ENCODE measurements around the gene BTBD16. TPM values are rescaled to one million over a fixed set of nuclear protein-coding genes. Genes with fewer than 3 reads are reported as not detected.

Gene BTBD16
- total RNA-seq, result not detected

- CTCF ChIA-PET, result interaction anchor here (0.6 kb wide), 2 partner anchors 7 to 472 kb away, joined by 3 to 4 read pairs; no protein-coding TSS in a partner anchor
- POLR2A ChIA-PET, result no interaction called here
- no peak within 1 kb of the TSS for H3K27ac Mint-ChIP-seq
Measured at GRCh38 chr10:122271076-122271475, at the start of gene BTBD16. BTBD16 (plus strand) TSS chr10:122271296; CDS start chr10:122275082, 3,786 bp downstream.

GRCh38 chr10:122221958-122222357 lies 49.1 kb upstream of the BTBD16 start:
- no peak for DNase-seq
- peaks cover 1% of the 10 kb centered on the region for H3K27me3 Mint-ChIP-seq
- H3K4me3 Mint-ChIP-seq, result no peak overlapping the region
- ChIA-PET POLR2A (no interaction called here), CTCF (no interaction called here)
- H3K4me1 Mint-ChIP-seq, result no peaks in the 10 kb centered on the region
- H3K27ac Mint-ChIP-seq, result no peak overlapping the region
- no peaks in the 10 kb centered on the region for H3K9me3 Mint-ChIP-seq
- H3K36me3 Mint-ChIP-seq (ENCODE audit: low read depth), result no peaks in the 10 kb centered on the region

More at GRCh38 chr10:122271076-122271475, at the start of gene BTBD16:
- no peak for DNase-seq
- H3K27me3 Mint-ChIP-seq, result peaks cover 2% of the 10 kb centered on the region
- no peaks in the 10 kb centered on the region for H3K9me3 Mint-ChIP-seq
- H3K36me3 Mint-ChIP-seq (ENCODE audit: low read depth), result no peaks in the 10 kb centered on the region
- no peak within 1 kb of the TSS for H3K4me3 Mint-ChIP-seq
- no peaks in the 10 kb centered on the region for H3K4me1 Mint-ChIP-seq

GRCh38 chr10:122222638-122223037 lies 48.5 kb upstream of the BTBD16 start:
- Mint-ChIP-seq H3K4me3 (no peak overlapping the region), H3K36me3 (ENCODE audit: low read depth) (no peaks in the 10 kb centered on the region), H3K9me3 (no peaks in the 10 kb centered on the region), H3K27me3 (peaks cover 3% of the 10 kb centered on the region), H3K27ac (no peak overlapping the region), H3K4me1 (no peaks in the 10 kb centered on the region)
- no peak for DNase-seq
- POLR2A ChIA-PET, result no interaction called here
- CTCF ChIA-PET, result interaction anchor here (0.9 kb wide), 1 partner anchor 8 kb away, joined by 3 read pairs; no protein-coding TSS in a partner anchor

- Mint-ChIP-seq H3K9me3 (no peaks in the 10 kb centered on the region), H3K27ac (no peak overlapping the region), H3K4me3 (no peak overlapping the region), H3K27me3 (peaks cover 3% of the 10 kb centered on the region), H3K36me3 (ENCODE audit: low read depth) (no peaks in the 10 kb centered on the region), H3K4me1 (no peaks in the 10 kb centered on the region)
- DNase-seq, result no peak
- ChIA-PET POLR2A (no interaction called here), CTCF (no interaction called here)
Measured at GRCh38 chr10:122224159-122224558, 46.9 kb upstream of the BTBD16 start.

- CTCF ChIA-PET, result no interaction called here
- DNase-seq, result no peak
- Mint-ChIP-seq H3K4me3 (no peak overlapping the region), H3K27me3 (peaks cover 3% of the 10 kb centered on the region), H3K27ac (no peak overlapping the region), H3K4me1 (no peaks in the 10 kb centered on the region), H3K36me3 (ENCODE audit: low read depth) (no peaks in the 10 kb centered on the region), H3K9me3 (no peaks in the 10 kb centered on the region)
- POLR2A ChIA-PET, result no interaction called here
Measured at GRCh38 chr10:122225330-122225729, 45.8 kb upstream of the BTBD16 start.

- ChIA-PET POLR2A (no interaction called here), CTCF (no interaction called here)
- H3K9me3 Mint-ChIP-seq, result no peaks in the 10 kb centered on the region
- no peaks in the 10 kb centered on the region for H3K4me1 Mint-ChIP-seq
- no peak for DNase-seq
- no peak overlapping the region for H3K4me3 Mint-ChIP-seq
- peaks cover 3% of the 10 kb centered on the region for H3K27me3 Mint-ChIP-seq
- no peaks in the 10 kb centered on the region for H3K36me3 Mint-ChIP-seq (ENCODE audit: low read depth)
- H3K27ac Mint-ChIP-seq, result no peak overlapping the region
Measured at GRCh38 chr10:122227754-122228153, 43.3 kb upstream of the BTBD16 start.

- H3K36me3 Mint-ChIP-seq (ENCODE audit: low read depth), result no peaks in the 10 kb centered on the region
- no peak for DNase-seq
- no peaks in the 10 kb centered on the region for H3K9me3 Mint-ChIP-seq
- H3K4me1 Mint-ChIP-seq, result no peaks in the 10 kb centered on the region
- ChIA-PET POLR2A (no interaction called here), CTCF (no interaction called here)
- H3K27ac Mint-ChIP-seq, result no peak overlapping the region
- H3K27me3 Mint-ChIP-seq, result peaks cover 3% of the 10 kb centered on the region
- no peak overlapping the region for H3K4me3 Mint-ChIP-seq
Measured at GRCh38 chr10:122229666-122230065, 41.4 kb upstream of the BTBD16 start.

GRCh38 chr10:122230222-122230621 lies 40.9 kb upstream of the BTBD16 start:
- Mint-ChIP-seq H3K27ac (no peak overlapping the region), H3K4me3 (no peak overlapping the region), H3K9me3 (no peaks in the 10 kb centered on the region), H3K27me3 (peaks cover 3% of the 10 kb centered on the region), H3K4me1 (no peaks in the 10 kb centered on the region), H3K36me3 (ENCODE audit: low read depth) (no peaks in the 10 kb centered on the region)
- CTCF ChIA-PET, result no interaction called here
- POLR2A ChIA-PET, result no interaction called here
- DNase-seq, result no peak

GRCh38 chr10:122232769-122233168 lies 38.3 kb upstream of the BTBD16 start:
- Mint-ChIP-seq H3K27ac (no peak overlapping the region), H3K27me3 (no peaks in the 10 kb centered on the region), H3K36me3 (ENCODE audit: low read depth) (no peaks in the 10 kb centered on the region), H3K4me1 (no peaks in the 10 kb centered on the region), H3K4me3 (no peak overlapping the region), H3K9me3 (no peaks in the 10 kb centered on the region)
- POLR2A ChIA-PET, result no interaction called here
- CTCF ChIA-PET, result no interaction called here
- DNase-seq, result no peak

GRCh38 chr10:122233857-122234348 lies 37.2 kb upstream of the BTBD16 start:
- POLR2A ChIA-PET, result no interaction called here
- Mint-ChIP-seq H3K27me3 (no peaks in the 10 kb centered on the region), H3K36me3 (ENCODE audit: low read depth) (no peaks in the 10 kb centered on the region), H3K27ac (no peak overlapping the region), H3K4me3 (no peak overlapping the region), H3K4me1 (no peaks in the 10 kb centered on the region), H3K9me3 (no peaks in the 10 kb centered on the region)
- CTCF ChIA-PET, result interaction anchor here (0.6 kb wide), 1 partner anchor 179 kb away, joined by 3 read pairs; no protein-coding TSS in a partner anchor
- DNase-seq, result no peak

GRCh38 chr10:122234416-122234815 lies 36.7 kb upstream of the BTBD16 start:
- no peaks in the 10 kb centered on the region for H3K4me1 Mint-ChIP-seq
- no peaks in the 10 kb centered on the region for H3K27me3 Mint-ChIP-seq
- H3K27ac Mint-ChIP-seq, result no peak overlapping the region
- H3K9me3 Mint-ChIP-seq, result no peaks in the 10 kb centered on the region
- POLR2A ChIA-PET, result no interaction called here
- CTCF ChIA-PET, result interaction anchor here (0.6 kb wide), 1 partner anchor 179 kb away, joined by 3 read pairs; no protein-coding TSS in a partner anchor
- no peak overlapping the region for H3K4me3 Mint-ChIP-seq
- DNase-seq, result no peak
- no peaks in the 10 kb centered on the region for H3K36me3 Mint-ChIP-seq (ENCODE audit: low read depth)

- CTCF ChIA-PET, result no interaction called here
- H3K9me3 Mint-ChIP-seq, result no peaks in the 10 kb centered on the region
- no peaks in the 10 kb centered on the region for H3K27me3 Mint-ChIP-seq
- H3K4me3 Mint-ChIP-seq, result no peak overlapping the region
- POLR2A ChIA-PET, result no interaction called here
- H3K4me1 Mint-ChIP-seq, result no peaks in the 10 kb centered on the region
- H3K36me3 Mint-ChIP-seq (ENCODE audit: low read depth), result no peaks in the 10 kb centered on the region
- no peak overlapping the region for H3K27ac Mint-ChIP-seq
- DNase-seq, result no peak
Measured at GRCh38 chr10:122236690-122237306, 34.3 kb upstream of the BTBD16 start.

- POLR2A ChIA-PET, result no interaction called here
- Mint-ChIP-seq H3K27ac (no peak overlapping the region), H3K4me3 (no peak overlapping the region), H3K9me3 (no peaks in the 10 kb centered on the region), H3K27me3 (no peaks in the 10 kb centered on the region), H3K4me1 (no peaks in the 10 kb centered on the region), H3K36me3 (ENCODE audit: low read depth) (no peaks in the 10 kb centered on the region)
- no peak for DNase-seq
- CTCF ChIA-PET, result no interaction called here
Measured at GRCh38 chr10:122237331-122237990, 33.6 kb upstream of the BTBD16 start.
